ENCODE results near the gene CDK9. TPM values are rescaled to one million over a fixed set of nuclear protein-coding genes. Genes with fewer than 3 reads are reported as not detected.

The CDK9 gene
- total and polyA plus RNA-seq, 7 donors, result 26.5 to 46.1 (median 39.3) TPM

DNA sequence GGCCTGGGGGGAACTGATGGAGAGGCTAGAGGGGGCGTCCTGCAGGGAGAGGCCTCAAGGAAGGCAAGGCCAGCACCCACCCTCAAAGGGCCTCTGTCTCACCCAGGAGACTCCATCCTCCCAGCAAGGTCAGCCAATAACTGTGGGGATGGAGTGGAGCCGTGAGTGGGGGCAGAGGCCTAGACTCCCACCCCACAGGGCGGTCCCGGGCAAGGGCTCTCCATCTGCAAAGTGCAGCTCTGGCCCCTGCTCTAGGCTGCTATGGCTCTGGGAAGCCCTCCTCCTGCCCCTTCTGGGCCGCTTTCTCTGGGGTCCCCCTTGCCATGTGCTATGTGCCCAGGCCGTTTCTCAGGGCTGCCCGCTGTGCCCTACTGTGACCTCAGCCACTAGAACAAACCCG, 30.9 kb downstream of the CDK9 start:
- peaks cover 3 to 95% of the 10 kb centered on the region in 2 donors for H3K36me3 ChIP-seq (ENCODE audit: insufficient read depth in 1 of 2, low read depth in 1 of 2)
- H3K4me1 ChIP-seq, result peaks cover 19% of the 10 kb centered on the region
- H3K4me3 ChIP-seq, result no peak overlapping the region
- DNase-seq, result no peak
- peak overlapping the region; percentile 78 for H3K27ac ChIP-seq
- intact Hi-C loops (cut with DNase I), result no loop called here
- TF ChIP-seq CTCF (IDR thresholded peaks at IDR 0.05), result no peak
- 88 to 90% (median 89%) methylated on average over 8 of the region's 8 CpGs for WGBS, 3 donors
- no peaks in the 10 kb centered on the region for H3K27me3 ChIP-seq (ENCODE audit: insufficient read depth in 3 of 3, low read length in 2 of 3)
- H3K9me3 ChIP-seq, result no peaks in the 10 kb centered on the region
- peak in 1 of 4 donors; percentile 6 for ATAC-seq

GRCh38 chr9:127817881-127818434, 32.1 kb downstream of the CDK9 start:
- H3K36me3 ChIP-seq (ENCODE audit: insufficient read depth in 1 of 2, low read depth in 1 of 2), result peaks cover 3 to 83% of the 10 kb centered on the region in 2 donors
- no peaks in the 10 kb centered on the region for H3K27me3 ChIP-seq (ENCODE audit: insufficient read depth in 3 of 3, low read length in 2 of 3)
- intact Hi-C loops (cut with DNase I), result no loop called here
- peak; percentile 62 to 84 (median 68) for ATAC-seq
- H3K9me3 ChIP-seq, result no peaks in the 10 kb centered on the region
- 29 to 46% (median 38%) methylated on average over 17 of the region's 17 CpGs for whole genome bisulfite sequencing, 3 donors
- no peak overlapping the region for H3K4me3 ChIP-seq
- peak in 1 of 2 donors; percentile 68 for DNase-seq
- TF ChIP-seq CTCF (IDR thresholded peaks at IDR 0.05), result no peak
- H3K4me1 ChIP-seq, result peaks cover 23% of the 10 kb centered on the region
- peak overlapping the region; percentile 78 for H3K27ac ChIP-seq

DNA sequence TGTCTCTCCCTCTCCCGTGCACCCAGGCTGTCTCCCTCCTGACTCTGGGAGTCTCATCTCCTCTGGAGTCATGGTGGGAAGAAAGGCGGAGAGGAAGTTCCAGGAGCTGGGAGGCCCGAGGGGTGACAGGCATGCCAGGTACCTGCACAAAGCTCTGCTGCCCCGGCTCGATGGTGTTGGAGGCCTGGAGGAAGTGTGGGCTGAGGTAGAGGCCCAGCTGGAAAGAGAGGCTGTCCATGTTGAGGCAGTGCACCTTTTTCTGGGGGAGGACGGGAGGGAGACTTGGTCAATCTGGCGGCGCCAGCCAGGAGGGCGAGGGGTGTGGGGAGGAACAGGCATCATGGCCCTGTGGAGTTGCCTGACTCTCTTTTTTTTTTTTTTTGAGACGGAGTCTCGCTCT, 32.7 kb downstream of the CDK9 start:
- peaks cover 23% of the 10 kb centered on the region for H3K4me1 ChIP-seq

DNA sequence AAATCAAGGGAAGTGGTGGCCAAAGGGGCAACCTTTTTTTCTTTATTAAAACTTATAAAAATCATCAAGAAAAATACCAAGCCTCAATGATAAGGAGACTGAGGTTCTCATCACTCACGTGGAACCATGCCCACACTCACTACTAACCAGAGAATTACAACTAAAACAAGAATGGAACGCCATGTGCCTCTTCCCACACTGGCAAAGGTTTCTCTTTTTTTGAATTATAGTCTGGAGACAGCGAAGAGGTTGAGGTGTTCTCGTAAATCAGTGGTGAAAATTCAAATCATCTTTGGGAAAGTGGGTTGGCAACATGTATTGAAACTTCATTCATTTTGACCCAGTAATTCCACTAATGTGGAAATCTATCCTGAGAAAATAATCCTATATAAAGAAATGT, 36.3 kb downstream of the CDK9 start:
- no peaks in the 10 kb centered on the region for H3K27me3 ChIP-seq (ENCODE audit: insufficient read depth in 3 of 3, low read length in 2 of 3)
- peaks cover 0 to 71% of the 10 kb centered on the region in 2 donors for H3K36me3 ChIP-seq (ENCODE audit: insufficient read depth in 1 of 2, low read depth in 1 of 2)
- DNase-seq (no peak), ATAC-seq (no peak)
- TF ChIP-seq CTCF (IDR thresholded peaks at IDR 0.05), result no peak
- H3K4me1 ChIP-seq, result peaks cover 32% of the 10 kb centered on the region
- H3K9me3 ChIP-seq, result no peaks in the 10 kb centered on the region
- peak overlapping the region; percentile 17 for H3K27ac ChIP-seq
- WGBS, 3 donors, result 31 to 73% (median 46%) methylated on average over 4 of the region's 4 CpGs
- H3K4me3 ChIP-seq, result no peak overlapping the region
- intact Hi-C loops (cut with DNase I), result no loop called here

More for the DNA sequence above, 32.7 kb downstream of the CDK9 start:
- Histone ChIP-seq H3K27ac (peak overlapping the region; percentile 78), H3K4me3 (no peak overlapping the region), H3K9me3 (no peaks in the 10 kb centered on the region), H3K36me3 (ENCODE audit: insufficient read depth in 1 of 2, low read depth in 1 of 2) (peaks cover 3 to 80% of the 10 kb centered on the region in 2 donors), H3K27me3 (ENCODE audit: insufficient read depth in 3 of 3, low read length in 2 of 3) (no peaks in the 10 kb centered on the region)
- ATAC-seq (no peak), DNase-seq (no peak)
- WGBS, 3 donors, result 90 to 91% (median 90%) methylated on average over 9 to 11 of the region's 11 CpGs
- intact Hi-C loops (cut with DNase I), result no loop called here
- TF ChIP-seq CTCF (IDR thresholded peaks at IDR 0.05), result no peak

Data from psoas muscle (tissue), 8 donors.